Liver (tissue), 9 donors: Measurements from ENCODE around the gene TSPAN18. TPM values are rescaled to one million over a fixed set of nuclear protein-coding genes. Genes with fewer than 3 reads are reported as not detected.

Source experiments
- DNase-seq: peaks from one replicate; pipeline ENCODE4 v3.0.0-alpha.2; 2017; ENCODE audit warnings: low spot score
- H3K27ac ChIP-seq, 2 donors: one replicate each; pipeline ENCODE4 v1.7.0; 2013; ENCODE audit warnings: inconsistent platforms in 2 of 2, low read length in 2 of 2, control low read depth in 1 of 2, low read depth in 1 of 2, mild to moderate bottlenecking in 1 of 2
- H3K27me3 ChIP-seq, 4 donors: one replicate each; pipeline versions ENCODE4 v1.6.1 to v1.7.0; 2013; ENCODE audit warnings: low read length in 3 of 4, inconsistent platforms in 1 of 4, mild to moderate bottlenecking in 1 of 4, moderate library complexity in 1 of 4; ENCODE audit not compliant: control insufficient read depth in 4 of 4, insufficient read depth in 4 of 4
- H3K36me3 ChIP-seq, 4 donors: one replicate each; pipeline versions ENCODE4 v1.6.1 to v1.7.0; 2013; ENCODE audit warnings: low read length in 3 of 4, mild to moderate bottlenecking in 3 of 4, low read depth in 1 of 4, moderate library complexity in 1 of 4; ENCODE audit not compliant: control insufficient read depth in 4 of 4, insufficient read depth in 3 of 4
- H3K4me1 ChIP-seq, 4 donors: one replicate each; pipeline versions ENCODE4 v1.6.1 to v1.7.0; 2013; ENCODE audit warnings: low read length in 3 of 4, mild to moderate bottlenecking in 3 of 4, moderate library complexity in 1 of 4; ENCODE audit not compliant: control insufficient read depth in 4 of 4, insufficient read depth in 4 of 4
- H3K4me3 ChIP-seq, 3 donors: one replicate each; pipeline versions ENCODE4 v1.6.1 to v1.7.0; 2013; ENCODE audit warnings: low read length in 3 of 3, control low read depth in 1 of 3, low read depth in 1 of 3, mild to moderate bottlenecking in 1 of 3
- H3K9ac ChIP-seq, 2 donors: one replicate each; pipeline ENCODE4 v1.7.0; 2013; ENCODE audit warnings: low read length in 2 of 2, mild to moderate bottlenecking in 2 of 2, moderate library complexity in 2 of 2, control low read depth in 1 of 2, low read depth in 1 of 2
- H3K9me3 ChIP-seq, 4 donors: one replicate each; pipeline versions ENCODE4 v1.6.1 to v1.7.0; 2013; ENCODE audit warnings: low read length in 3 of 4; ENCODE audit not compliant: control insufficient read depth in 4 of 4
- ATF3 ChIP-seq: IDR thresholded peaks from 2 replicates; pipeline ENCODE4 v1.6.1; 2016; ENCODE audit warnings: antibody characterized with exemption
- CTCF ChIP-seq: fragments of 150-350 bp; IDR thresholded peaks from 2 replicates; pipeline ENCODE4 v1.5.1; 2017; ENCODE audit warnings: improper control_type of control experiment, low read depth, low read length; ENCODE audit not compliant: missing input control
- EGR1 ChIP-seq, 2 donors: IDR thresholded peaks; 2 replicates each; pipeline ENCODE4 v1.6.1; 2016 to 2018; ENCODE audit warnings: antibody characterized with exemption in 2 of 2, low read depth in 2 of 2
- FOXA1 ChIP-seq: IDR thresholded peaks from 2 replicates; pipeline ENCODE4 v1.6.1; 2016; ENCODE audit warnings: antibody characterized with exemption
- FOXA2 ChIP-seq: IDR thresholded peaks from 2 replicates; pipeline ENCODE4 v1.6.1; 2016; ENCODE audit warnings: antibody characterized with exemption
- GABPA ChIP-seq, 2 donors: IDR thresholded peaks in 1 of 2; conservative IDR thresholded peaks in 1 of 2; 2 replicates each; pipeline ENCODE4 v1.6.1; 2016; ENCODE audit warnings: antibody characterized with exemption in 2 of 2, mild to moderate bottlenecking in 1 of 2, moderate library complexity in 1 of 2
- HNF4A ChIP-seq, 2 donors: conservative IDR thresholded peaks; 2 replicates each; pipeline ENCODE4 v1.6.1; 2016; ENCODE audit warnings: antibody characterized with exemption in 2 of 2, mild to moderate bottlenecking in 2 of 2
- HNF4G ChIP-seq: IDR thresholded peaks from 2 replicates; pipeline ENCODE4 v1.6.1; 2016; ENCODE audit warnings: antibody characterized with exemption
- JUND ChIP-seq, 2 donors: IDR thresholded peaks; 2 replicates each; pipeline ENCODE4 v1.6.1; 2016; ENCODE audit warnings: antibody characterized with exemption in 2 of 2
- MAX ChIP-seq: IDR thresholded peaks from 2 replicates; pipeline ENCODE4 v1.6.1; 2016; ENCODE audit warnings: antibody characterized with exemption
- NR2F2 ChIP-seq: IDR thresholded peaks from 2 replicates; pipeline ENCODE4 v1.6.1; 2016; ENCODE audit warnings: antibody characterized with exemption
- RAD21 ChIP-seq, 2 donors: IDR thresholded peaks; 2 replicates each; pipeline ENCODE4 v1.6.1; 2016; ENCODE audit warnings: antibody characterized with exemption in 2 of 2, mild to moderate bottlenecking in 2 of 2
- RXRA ChIP-seq, 2 donors: IDR thresholded peaks; 2 replicates each; pipeline ENCODE4 v1.6.1; 2017 to 2018; ENCODE audit warnings: antibody characterized with exemption in 2 of 2, mild to moderate bottlenecking in 1 of 2
- SP1 ChIP-seq: IDR thresholded peaks from 2 replicates; pipeline ENCODE4 v1.6.1; 2018; ENCODE audit warnings: antibody characterized with exemption, mild to moderate bottlenecking
- TAF1 ChIP-seq: conservative IDR thresholded peaks from 2 replicates; pipeline ENCODE4 v1.6.1; 2016; ENCODE audit warnings: antibody characterized with exemption, mild to moderate bottlenecking
- YY1 ChIP-seq: IDR thresholded peaks from 2 replicates; pipeline ENCODE4 v1.6.1; 2016; ENCODE audit warnings: antibody characterized with exemption, mild to moderate bottlenecking
- ZBTB33 ChIP-seq: IDR thresholded peaks from 2 replicates; pipeline ENCODE4 v1.6.1; 2016; ENCODE audit warnings: antibody characterized with exemption
- WGBS: extraction: QIAGEN DNeasy Blood & Tissue Kit; methylation state at CpG from one replicate; pipeline ENCODE4 v1.1.7; 2013; 5-methylcytosine and 5-hydroxymethylcytosine counted together
- polyA plus RNA-seq, 2 donors: library from polyadenylated mRNA; stranded (reverse) in 1 of 2; unstranded in 1 of 2; fragments of 200-250 nt in 1 of 2; fragments of >200 nt in 1 of 2; fragmentation: Nextera tagmentation in 1 of 2; extraction: Ambion mirVana in 1 of 2; gene quantifications; one replicate each; pipeline versions ENCODE4 v1.2.1 to v1.2.3, GENCODE V29; 2013 to 2015
- total RNA-seq, 2 donors: library from RNA; depleted of rRNA; stranded (reverse); fragments of >200 nt; gene quantifications; one replicate each; pipeline ENCODE4 v1.2.3, GENCODE V29; 2014
- donor health status: healthy.
- donor health status: healthy.
- donor health status: healthy.
- donor health status: healthy.
- donor health status: healthy.

Gene TSPAN18
- total and polyA plus RNA-seq, 4 donors = 1.2 to 5.0 (median 2.8) TPM

GRCh38 chr11:44930588-44931302 is 204.0 kb downstream of the TSPAN18 start:
- no peak overlapping the region for H3K27ac ChIP-seq
- peaks cover 0 to 1% (median 0%) of the 10 kb centered on the region in 4 donors for H3K27me3 ChIP-seq
- DNase-seq = no peak
- H3K9me3 ChIP-seq = no peaks in the 10 kb centered on the region
- 69% methylated on average over 13 of the region's 13 CpGs for WGBS
- no peak for TF ChIP-seq RXRA (IDR thresholded peaks at IDR 0.05)
- no peak for TF ChIP-seq JUND (IDR thresholded peaks at IDR 0.05)
- TF ChIP-seq HNF4G = no peak
- TF ChIP-seq YY1 = no peak
- no peak for TF ChIP-seq TAF1
- no peak for TF ChIP-seq ATF3
- TF ChIP-seq GABPA (IDR thresholded peaks at IDR 0.05 in 1 of 2, conservative IDR thresholded peaks at IDR 0.05 in 1 of 2) = no peak
- TF ChIP-seq RAD21 (IDR thresholded peaks at IDR 0.05) = no peak
- no peak for TF ChIP-seq CTCF
- no peak for TF ChIP-seq MAX
- no peak overlapping the region for H3K9ac ChIP-seq
- no peaks in the 10 kb centered on the region for H3K4me1 ChIP-seq
- no peak overlapping the region for H3K4me3 ChIP-seq
- H3K36me3 ChIP-seq = no peaks in the 10 kb centered on the region

- TF ChIP-seq ATF3 = no peak
- 78% methylated on average over 3 of the region's 3 CpGs for WGBS
- no peak overlapping the region for H3K4me3 ChIP-seq
- H3K9me3 ChIP-seq = no peaks in the 10 kb centered on the region
- H3K27me3 ChIP-seq = peaks cover 0 to 2% (median 0%) of the 10 kb centered on the region in 4 donors
- H3K36me3 ChIP-seq = no peaks in the 10 kb centered on the region
- no peak overlapping the region for H3K9ac ChIP-seq
- H3K4me1 ChIP-seq = no peaks in the 10 kb centered on the region
- H3K27ac ChIP-seq = no peak overlapping the region
- no peak for DNase-seq
Observed at GRCh38 chr11:44931466-44931865, 204.7 kb downstream of the TSPAN18 start.

- 87% methylated on average over 2 of the region's 2 CpGs for WGBS
- no peak overlapping the region for H3K4me3 ChIP-seq
- no peaks in the 10 kb centered on the region for H3K9me3 ChIP-seq
- H3K36me3 ChIP-seq = no peaks in the 10 kb centered on the region
- no peaks in the 10 kb centered on the region for H3K4me1 ChIP-seq
- peaks cover 0 to 2% (median 0%) of the 10 kb centered on the region in 4 donors for H3K27me3 ChIP-seq
- no peak for DNase-seq
- no peak overlapping the region for H3K9ac ChIP-seq
- no peak overlapping the region for H3K27ac ChIP-seq
- no peak for TF ChIP-seq JUND (IDR thresholded peaks at IDR 0.05)
- TF ChIP-seq HNF4G = no peak
- no peak for TF ChIP-seq CTCF
- no peak for TF ChIP-seq FOXA1
- no peak for TF ChIP-seq NR2F2
- TF ChIP-seq MAX = no peak
- TF ChIP-seq HNF4A (conservative IDR thresholded peaks at IDR 0.05) = no peak
- no peak for TF ChIP-seq RAD21 (IDR thresholded peaks at IDR 0.05)
- TF ChIP-seq GABPA (IDR thresholded peaks at IDR 0.05 in 1 of 2, conservative IDR thresholded peaks at IDR 0.05 in 1 of 2) = no peak
- TF ChIP-seq TAF1 = no peak
- TF ChIP-seq SP1 = no peak
- no peak for TF ChIP-seq ZBTB33
- no peak for TF ChIP-seq FOXA2
- TF ChIP-seq EGR1 (IDR thresholded peaks at IDR 0.05; ENCODE audit: low read depth in 2 of 2) = no peak
- no peak for TF ChIP-seq YY1
Observed at GRCh38 chr11:44934110-44934509, 207.3 kb downstream of the TSPAN18 start.
